SU-DHL-6 (cell line): Measurements from ENCODE around the gene GPC3.

Experiments used
- H2AFZ ChIP-seq: fragments of 200-600 bp; sonication (generic); 2 replicates; pipeline ENCODE4 v1.6.1; 2014; ENCODE audit warnings: low read depth, mild to moderate bottlenecking, moderate library complexity, mixed read lengths, antibody characterized with exemption, low read length; ENCODE audit not compliant: severe bottlenecking
- H3F3A ChIP-seq: fragments of 200-600 bp; shearing (Covaris generic); 2 replicates; pipeline ENCODE4 v1.6.0; 2016; ENCODE audit warnings: antibody characterized with exemption, mild to moderate bottlenecking; ENCODE audit not compliant: insufficient read depth
- H3K27ac ChIP-seq: fragments of 200-600 bp; sonication (generic); 2 replicates; pipeline ENCODE4 v1.5.1; 2016; ENCODE audit warnings: low read depth, mild to moderate bottlenecking, low read length, moderate library complexity, mixed read lengths
- H3K27me3 ChIP-seq: fragments of 200-600 bp; sonication (generic), shearing (Covaris generic); 2 replicates; pipeline ENCODE4 v1.6.0; 2014; ENCODE audit warnings: mild to moderate bottlenecking, low read length
- H3K36me3 ChIP-seq: fragments of 200-600 bp; sonication (generic); 2 replicates; pipeline ENCODE4 v1.6.1; 2014; ENCODE audit warnings: mild to moderate bottlenecking, low read length, mixed read lengths
- H3K4me2 ChIP-seq: fragments of 300-600, 200-600 bp; shearing (Covaris generic), sonication (generic); 2 replicates; pipeline ENCODE4 v1.6.0; 2014; ENCODE audit warnings: low read length, low read depth, mild to moderate bottlenecking; ENCODE audit not compliant: poor library complexity, severe bottlenecking
- H3K4me3 ChIP-seq: fragments of 200-600 bp; sonication (generic); 2 replicates; pipeline ENCODE4 v1.5.1; 2014; ENCODE audit warnings: antibody characterized with exemption, low read length, mild to moderate bottlenecking, mixed read lengths; ENCODE audit not compliant: insufficient read depth, poor library complexity, severe bottlenecking
- H3K79me2 ChIP-seq: fragments of 200-600 bp; sonication (generic); 2 replicates; pipeline ENCODE4 v1.6.1; 2014; ENCODE audit warnings: mild to moderate bottlenecking, low read length, moderate library complexity; ENCODE audit not compliant: insufficient read depth
- H3K9ac ChIP-seq: fragments of 200-600 bp; sonication (generic); 2 replicates; pipeline ENCODE4 v1.7.0; 2014; ENCODE audit warnings: mild to moderate bottlenecking, low read length
- H3K9me2 ChIP-seq: fragments of 200-600 bp; sonication (generic); replicated peaks from 2 replicates; pipeline ENCODE4 v1.6.1; 2014; ENCODE audit warnings: low read length; ENCODE audit not compliant: insufficient read depth
- H3K9me3 ChIP-seq: fragments of 200-600 bp; sonication (generic); 2 replicates; pipeline ENCODE4 v1.6.1; 2014; ENCODE audit warnings: low read length, mixed read lengths; ENCODE audit not compliant: insufficient read depth
- H4K20me1 ChIP-seq: fragments of 200-600 bp; sonication (generic); 2 replicates; pipeline ENCODE4 v1.6.1; 2014; ENCODE audit warnings: low read depth, mild to moderate bottlenecking, antibody characterized with exemption, low read length, moderate library complexity, mixed read lengths
- CTCF ChIP-seq: fragments of 200-600 bp; sonication (generic); IDR thresholded peaks from one replicate; pipeline ENCODE4 v1.5.1; 2017; ENCODE audit warnings: antibody characterized with exemption, mild to moderate bottlenecking, low read length, moderate library complexity; ENCODE audit not compliant: insufficient read depth, poor library complexity, severe bottlenecking
- EZH2phosphoT487 ChIP-seq: fragments of 200-600 bp; sonication (generic), shearing (Covaris generic); conservative IDR thresholded peaks from 2 replicates; pipeline ENCODE4 v1.6.1; 2018; ENCODE audit warnings: mild to moderate bottlenecking, antibody characterized with exemption, low read length, moderate library complexity, mixed read lengths

The GPC3 gene

GRCh38 chrX:134013524-134013923 is 28.1 kb upstream of the GPC3 start:
- H3K9me2 ChIP-seq, result no peaks in the 10 kb centered on the region
- H3K27ac ChIP-seq, result no peak overlapping the region
- H4K20me1 ChIP-seq, result no peaks in the 10 kb centered on the region
- H3K4me2 ChIP-seq, result no peak overlapping the region
- no peaks in the 10 kb centered on the region for H3K36me3 ChIP-seq
- no peaks in the 10 kb centered on the region for H3K79me2 ChIP-seq
- no peaks in the 10 kb centered on the region for H3K27me3 ChIP-seq
- H3K4me3 ChIP-seq, result no peak overlapping the region
- no peaks in the 10 kb centered on the region for H3K9me3 ChIP-seq
- H3F3A ChIP-seq, result no peaks in the 10 kb centered on the region
- TF ChIP-seq CTCF (no peak), EZH2phosphoT487 (no peak)
- H3K9ac ChIP-seq, result no peak overlapping the region
- H2AFZ ChIP-seq, result no peak overlapping the region

- no peaks in the 10 kb centered on the region for H4K20me1 ChIP-seq
- H3K27ac ChIP-seq, result no peak overlapping the region
- no peaks in the 10 kb centered on the region for H3K9me3 ChIP-seq
- no peak overlapping the region for H3K4me2 ChIP-seq
- TF ChIP-seq CTCF (no peak), EZH2phosphoT487 (no peak)
- H3K27me3 ChIP-seq, result no peaks in the 10 kb centered on the region
- no peak overlapping the region for H2AFZ ChIP-seq
- no peaks in the 10 kb centered on the region for H3K79me2 ChIP-seq
- no peak overlapping the region for H3K9ac ChIP-seq
- no peaks in the 10 kb centered on the region for H3K36me3 ChIP-seq
- no peaks in the 10 kb centered on the region for H3F3A ChIP-seq
- no peak overlapping the region for H3K4me3 ChIP-seq
- no peaks in the 10 kb centered on the region for H3K9me2 ChIP-seq
These were observed 27.7 kb upstream of the GPC3 start for GRCh38 chrX:134013092-134013497.

- Histone ChIP-seq H3F3A (no peaks in the 10 kb centered on the region), H3K4me3 (no peak overlapping the region), H3K9ac (no peak overlapping the region), H3K27ac (no peak overlapping the region), H3K9me3 (no peaks in the 10 kb centered on the region), H3K9me2 (no peaks in the 10 kb centered on the region), H3K27me3 (no peaks in the 10 kb centered on the region), H3K4me2 (no peak overlapping the region), H3K79me2 (no peaks in the 10 kb centered on the region), H3K36me3 (no peaks in the 10 kb centered on the region), H4K20me1 (no peaks in the 10 kb centered on the region), H2AFZ (no peak overlapping the region)
- TF ChIP-seq CTCF (no peak), EZH2phosphoT487 (no peak)
These were observed 25.3 kb upstream of the GPC3 start for GRCh38 chrX:134010690-134011089.
